Measurements from ENCODE around the gene TNFRSF19.

DNA sequence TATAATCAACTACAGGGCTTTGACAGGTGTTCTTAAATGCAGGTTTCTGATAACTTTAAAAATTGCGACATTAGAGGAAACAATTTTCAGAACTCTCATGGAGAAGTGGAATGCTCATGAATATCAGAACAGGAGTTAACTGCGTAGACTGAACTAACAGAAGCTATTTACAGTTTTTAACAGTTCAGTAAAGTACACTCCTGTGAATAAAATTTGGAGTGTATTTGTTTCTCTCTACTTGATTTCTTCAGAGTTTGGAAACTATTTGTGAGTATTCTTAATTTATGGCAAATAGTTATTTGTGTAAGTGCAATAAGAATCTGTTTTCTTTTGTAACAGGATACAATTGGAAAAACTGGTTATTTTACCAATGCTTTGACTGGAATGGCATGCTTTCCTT lies 114.4 kb downstream of the TNFRSF19 start:
- TF ChIP-seq CTCF (IDR thresholded peaks at IDR 0.05 in 8 of 11, conservative IDR thresholded peaks at IDR 0.05 in 3 of 11) = no peak
- TF ChIP-seq POLR2A (IDR thresholded peaks at IDR 0.05) = no peak
- no peak for TF ChIP-seq POLR2AphosphoS5 (IDR thresholded peaks at IDR 0.05)

Data from spleen (tissue), 7 donors.